GM12801 (cell line): Measurements from ENCODE around the gene TRIML2.

Experiments used
- TF ChIP-seq, protein P1 (sequence below): IDR thresholded peaks from one replicate; pipeline ENCODE4 v1.5.1; 2011; ENCODE audit warnings: control low read depth; ENCODE audit not compliant: insufficient read length; ENCODE audit errors: extremely low read depth

TRIML2 gene, protein sequence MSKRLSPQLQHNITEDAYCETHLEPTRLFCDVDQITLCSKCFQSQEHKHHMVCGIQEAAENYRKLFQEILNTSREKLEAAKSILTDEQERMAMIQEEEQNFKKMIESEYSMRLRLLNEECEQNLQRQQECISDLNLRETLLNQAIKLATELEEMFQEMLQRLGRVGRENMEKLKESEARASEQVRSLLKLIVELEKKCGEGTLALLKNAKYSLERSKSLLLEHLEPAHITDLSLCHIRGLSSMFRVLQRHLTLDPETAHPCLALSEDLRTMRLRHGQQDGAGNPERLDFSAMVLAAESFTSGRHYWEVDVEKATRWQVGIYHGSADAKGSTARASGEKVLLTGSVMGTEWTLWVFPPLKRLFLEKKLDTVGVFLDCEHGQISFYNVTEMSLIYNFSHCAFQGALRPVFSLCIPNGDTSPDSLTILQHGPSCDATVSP

DNA sequence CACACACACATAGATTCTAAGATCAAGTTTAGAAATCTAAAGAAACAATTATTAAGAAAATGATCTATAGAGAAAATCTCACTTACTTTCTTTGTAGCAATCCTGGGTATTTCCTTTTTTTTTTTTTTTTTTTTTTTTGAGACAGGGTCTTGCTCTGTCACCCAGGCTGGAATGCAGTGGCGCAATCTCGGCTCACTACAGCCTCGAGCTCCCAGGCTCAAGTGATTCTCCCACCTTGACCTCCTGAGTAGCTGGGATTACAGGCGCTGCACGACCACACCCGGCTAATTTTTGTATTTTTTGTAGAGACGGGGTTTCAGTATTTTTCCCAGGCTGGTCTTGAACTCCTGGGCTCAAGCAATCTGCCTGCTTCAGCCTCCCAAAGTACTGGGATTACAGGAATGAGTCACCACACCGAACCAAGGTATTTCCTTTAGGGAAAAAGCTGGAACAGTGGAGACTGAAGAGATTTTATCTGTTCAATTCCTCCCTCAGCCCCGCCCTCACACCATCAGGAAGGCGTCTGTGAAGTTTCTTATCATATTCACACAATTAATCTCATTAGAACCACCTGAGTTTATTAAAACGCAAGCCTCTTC, at the start of gene TRIML2:
TRIML2 (minus strand) TSS at position 447 of the 599 bp plus-strand sequence. CDS start 4,235 bp downstream, outside the sequence.
- TF ChIP-seq, protein P1, sequence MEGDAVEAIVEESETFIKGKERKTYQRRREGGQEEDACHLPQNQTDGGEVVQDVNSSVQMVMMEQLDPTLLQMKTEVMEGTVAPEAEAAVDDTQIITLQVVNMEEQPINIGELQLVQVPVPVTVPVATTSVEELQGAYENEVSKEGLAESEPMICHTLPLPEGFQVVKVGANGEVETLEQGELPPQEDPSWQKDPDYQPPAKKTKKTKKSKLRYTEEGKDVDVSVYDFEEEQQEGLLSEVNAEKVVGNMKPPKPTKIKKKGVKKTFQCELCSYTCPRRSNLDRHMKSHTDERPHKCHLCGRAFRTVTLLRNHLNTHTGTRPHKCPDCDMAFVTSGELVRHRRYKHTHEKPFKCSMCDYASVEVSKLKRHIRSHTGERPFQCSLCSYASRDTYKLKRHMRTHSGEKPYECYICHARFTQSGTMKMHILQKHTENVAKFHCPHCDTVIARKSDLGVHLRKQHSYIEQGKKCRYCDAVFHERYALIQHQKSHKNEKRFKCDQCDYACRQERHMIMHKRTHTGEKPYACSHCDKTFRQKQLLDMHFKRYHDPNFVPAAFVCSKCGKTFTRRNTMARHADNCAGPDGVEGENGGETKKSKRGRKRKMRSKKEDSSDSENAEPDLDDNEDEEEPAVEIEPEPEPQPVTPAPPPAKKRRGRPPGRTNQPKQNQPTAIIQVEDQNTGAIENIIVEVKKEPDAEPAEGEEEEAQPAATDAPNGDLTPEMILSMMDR, result no peak

DNA sequence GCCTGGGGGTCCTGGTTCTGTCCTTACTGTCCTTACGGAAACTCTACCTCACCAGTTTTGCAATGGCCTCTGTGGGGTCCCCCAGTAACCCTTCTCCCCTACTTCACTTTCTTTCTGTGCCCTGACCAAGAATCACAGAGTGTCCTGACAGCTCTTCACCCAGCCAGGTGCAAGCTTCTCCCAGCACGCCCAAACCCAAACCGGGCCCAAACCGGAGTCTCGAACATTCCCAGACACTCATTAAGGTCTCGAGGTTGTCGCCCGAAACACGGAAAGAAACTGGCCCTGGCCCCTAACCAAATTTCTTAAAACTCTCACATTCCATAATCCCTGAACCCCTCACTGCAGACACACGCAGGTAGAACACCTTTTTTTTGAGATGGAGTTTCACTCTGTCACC, 48.9 kb upstream of the TRIML2 start:
- TF ChIP-seq, protein P1, result no peak

DNA sequence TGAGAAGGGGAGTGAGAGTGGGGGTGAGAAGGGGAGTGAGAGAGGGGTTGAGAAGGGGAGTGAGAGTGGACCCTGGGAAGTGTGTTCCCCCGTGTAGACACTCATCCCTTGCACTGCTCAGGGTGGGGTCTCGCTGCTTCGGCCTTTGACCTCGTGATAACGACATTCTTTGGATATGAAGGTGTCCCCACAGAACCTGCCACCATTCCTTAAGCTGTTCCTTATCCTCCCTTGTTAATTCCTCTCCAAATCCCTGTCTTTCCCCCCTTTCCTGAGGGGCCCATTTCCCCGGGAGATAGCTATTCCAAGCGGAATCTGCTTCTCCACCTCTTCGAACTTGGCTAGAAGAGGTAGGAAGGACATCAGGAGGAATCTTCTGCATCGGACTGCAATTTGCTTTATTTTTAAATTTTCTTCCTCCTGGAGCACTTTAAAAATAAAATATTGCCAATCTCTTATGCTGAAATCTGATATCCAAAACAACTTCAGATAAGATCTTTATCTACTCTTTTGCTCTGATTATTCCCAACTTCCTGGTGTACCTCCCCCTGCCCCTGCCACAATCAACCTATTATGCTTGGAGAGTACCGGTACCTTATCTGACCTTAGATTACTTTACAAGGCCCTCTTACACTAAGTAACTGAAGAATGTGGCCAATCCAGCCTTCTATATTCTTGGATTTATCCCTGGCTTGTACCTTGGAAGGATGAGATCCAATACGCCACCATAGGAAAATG, 45.4 kb upstream of the TRIML2 start:
- TF ChIP-seq, protein P1, result no peak

DNA sequence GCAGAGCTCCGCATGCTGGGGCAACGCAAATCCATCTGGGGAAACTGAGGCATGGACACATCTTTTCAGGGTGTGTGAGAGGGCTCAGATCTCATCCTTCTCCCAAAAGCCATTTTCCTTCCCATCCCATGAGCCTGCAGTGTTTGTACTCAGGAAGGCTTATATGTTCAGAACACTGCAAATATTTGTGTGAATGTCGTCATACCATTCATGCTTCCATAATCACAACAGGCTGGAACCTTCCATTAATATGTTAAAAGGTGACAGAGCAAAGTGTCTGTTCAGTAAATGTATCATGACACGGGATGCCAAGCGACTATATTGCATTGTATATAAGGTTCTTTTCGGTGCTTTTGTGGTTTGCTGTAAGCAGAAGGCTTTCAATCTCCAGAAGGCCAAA, 38.4 kb upstream of the TRIML2 start:
- TF ChIP-seq, protein P1, result no peak

DNA sequence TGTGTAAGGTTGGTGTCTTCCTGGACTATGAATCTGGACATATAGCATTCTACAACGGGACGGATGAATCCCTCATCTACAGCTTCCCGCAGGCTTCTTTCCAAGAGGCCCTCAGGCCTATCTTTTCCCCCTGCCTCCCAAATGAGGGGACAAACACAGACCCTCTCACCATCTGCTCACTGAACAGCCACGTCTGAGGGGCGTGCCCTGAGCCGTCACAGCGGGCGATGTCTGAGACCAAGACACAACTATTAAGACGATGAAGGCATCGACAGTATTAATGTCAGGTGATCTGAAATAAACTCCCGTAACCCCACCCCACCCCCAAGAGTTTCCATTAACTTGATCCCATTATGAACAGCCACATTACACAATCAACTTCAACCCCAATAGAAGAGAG, 37.8 kb upstream of the TRIML2 start:
- TF ChIP-seq, protein P1, result no peak

DNA sequence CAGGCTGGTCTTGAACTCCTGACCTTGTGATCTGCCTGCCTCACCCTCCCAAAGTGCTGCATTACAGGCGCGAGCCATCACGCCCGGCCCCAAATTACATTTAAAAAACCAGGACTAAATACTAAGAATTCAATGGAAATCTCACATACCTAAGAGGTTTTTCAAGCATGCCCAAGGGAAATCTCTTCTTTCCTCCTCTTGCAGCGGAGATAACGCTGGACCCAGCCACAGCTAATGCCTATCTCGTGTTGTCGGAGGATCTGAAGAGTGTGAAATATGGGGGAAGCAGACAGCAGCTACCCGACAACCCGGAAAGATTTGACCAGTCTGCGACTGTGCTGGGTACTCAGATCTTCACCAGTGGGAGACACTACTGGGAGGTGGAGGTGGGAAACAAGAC, 37.2 kb upstream of the TRIML2 start:
- TF ChIP-seq, protein P1, result no peak

DNA sequence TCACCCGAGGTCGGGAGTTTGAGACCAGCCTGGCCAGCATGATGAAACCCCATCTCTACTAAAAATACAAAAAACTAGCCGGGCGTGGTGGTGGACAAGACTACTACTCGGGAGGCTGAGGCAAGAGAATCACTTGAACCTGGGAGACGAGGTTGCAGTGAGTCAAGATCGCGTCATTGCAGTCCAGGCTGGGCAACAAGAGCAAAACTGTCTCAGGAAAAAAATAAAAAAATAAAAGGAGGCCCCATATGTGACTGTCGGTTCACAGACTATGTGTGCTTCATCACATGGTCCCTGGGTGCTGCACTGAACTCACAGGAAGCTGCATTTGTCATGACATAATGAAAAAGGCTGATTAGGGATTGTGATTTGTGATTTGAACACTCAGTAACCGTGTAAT, 36.2 kb upstream of the TRIML2 start:
- TF ChIP-seq, protein P1, result no peak
